ENCODE results near the gene AKR1D1.
"Not testable (repeated sequence)": the region's sequence is repeated elsewhere in the genome, so short reads cannot be mapped to it uniquely, and the experiment has no call there.

Gene AKR1D1

GRCh38 chr7:138076196-138076595 lies at the start of gene AKR1D1:
AKR1D1 (plus strand) TSS chr7:138076459; CDS start chr7:138076519, 60 bp downstream.
- no peaks in the 10 kb centered on the region for H3K4me1 ChIP-seq (ENCODE audit: insufficient read depth, low read length)
- H3K4me3 ChIP-seq (ENCODE audit: low read depth in 1 of 2, low read length in 2 of 2): no peak within 1 kb of the TSS
- H3K9ac ChIP-seq (ENCODE audit: low read length): no peak within 1 kb of the TSS
- H3K27me3 ChIP-seq (ENCODE audit: control insufficient read depth in 1 of 2, insufficient read depth in 2 of 2, low read length in 2 of 2): no peaks in the 10 kb centered on the region
- no peaks in the 10 kb centered on the region for H3K36me3 ChIP-seq (ENCODE audit: insufficient read depth, low read length)
- H3K9me3 ChIP-seq (ENCODE audit: low read length): no peaks in the 10 kb centered on the region
- H3K27ac ChIP-seq (ENCODE audit: low read depth, low read length): no peak within 1 kb of the TSS

- no peaks in the 10 kb centered on the region for H3K36me3 ChIP-seq (ENCODE audit: insufficient read depth, low read length)
Measured at GRCh38 chr7:138027100-138027499, 49.2 kb upstream of the AKR1D1 start.

GRCh38 chr7:138029126-138029525 lies 47.1 kb upstream of the AKR1D1 start:
- H3K4me1 ChIP-seq (ENCODE audit: insufficient read depth, low read length): no peaks in the 10 kb centered on the region
- no peaks in the 10 kb centered on the region for H3K27me3 ChIP-seq (ENCODE audit: control insufficient read depth in 1 of 2, insufficient read depth in 2 of 2, low read length in 2 of 2)
- H3K9ac ChIP-seq (ENCODE audit: low read length): no peak overlapping the region
- H3K36me3 ChIP-seq (ENCODE audit: insufficient read depth, low read length): no peaks in the 10 kb centered on the region
- H3K27ac ChIP-seq (ENCODE audit: low read depth, low read length): no peak overlapping the region
- H3K4me3 ChIP-seq (ENCODE audit: low read depth in 1 of 2, low read length in 2 of 2): no peak overlapping the region
- H3K9me3 ChIP-seq (ENCODE audit: low read length): no peaks in the 10 kb centered on the region

More at GRCh38 chr7:138027100-138027499, 49.2 kb upstream of the AKR1D1 start:
- no peaks in the 10 kb centered on the region for H3K27me3 ChIP-seq (ENCODE audit: control insufficient read depth in 1 of 2, insufficient read depth in 2 of 2, low read length in 2 of 2)
- no peaks in the 10 kb centered on the region for H3K4me1 ChIP-seq (ENCODE audit: insufficient read depth, low read length)
- H3K4me3 ChIP-seq (ENCODE audit: low read depth in 1 of 2, low read length in 2 of 2): no peak overlapping the region
- no peak overlapping the region for H3K9ac ChIP-seq (ENCODE audit: low read length)
- no peaks in the 10 kb centered on the region for H3K9me3 ChIP-seq (ENCODE audit: low read length)
- H3K27ac ChIP-seq (ENCODE audit: low read depth, low read length): no peak overlapping the region

- Histone ChIP-seq H3K36me3 (ENCODE audit: insufficient read depth, low read length) (no peaks in the 10 kb centered on the region), H3K4me1 (ENCODE audit: insufficient read depth, low read length) (no peaks in the 10 kb centered on the region), H3K9ac (ENCODE audit: low read length) (no peak overlapping the region), H3K4me3 (ENCODE audit: low read depth in 1 of 2, low read length in 2 of 2) (no peak overlapping the region), H3K27ac (ENCODE audit: low read depth, low read length) (no peak overlapping the region), H3K27me3 (ENCODE audit: control insufficient read depth in 1 of 2, insufficient read depth in 2 of 2, low read length in 2 of 2) (no peaks in the 10 kb centered on the region), H3K9me3 (ENCODE audit: low read length) (no peaks in the 10 kb centered on the region)
Measured at GRCh38 chr7:138029941-138030340, 46.3 kb upstream of the AKR1D1 start.

GRCh38 chr7:138030679-138031351 lies 45.4 kb upstream of the AKR1D1 start:
- no peak overlapping the region for H3K9ac ChIP-seq (ENCODE audit: low read length)
- H3K27ac ChIP-seq (ENCODE audit: low read depth, low read length): no peak overlapping the region
- no peaks in the 10 kb centered on the region for H3K27me3 ChIP-seq (ENCODE audit: control insufficient read depth in 1 of 2, insufficient read depth in 2 of 2, low read length in 2 of 2)
- no peak overlapping the region for H3K4me3 ChIP-seq (ENCODE audit: low read depth in 1 of 2, low read length in 2 of 2)
- no peaks in the 10 kb centered on the region for H3K36me3 ChIP-seq (ENCODE audit: insufficient read depth, low read length)
- no peaks in the 10 kb centered on the region for H3K9me3 ChIP-seq (ENCODE audit: low read length)
- no peaks in the 10 kb centered on the region for H3K4me1 ChIP-seq (ENCODE audit: insufficient read depth, low read length)

- Histone ChIP-seq H3K27ac (ENCODE audit: low read depth, low read length) (no peak overlapping the region), H3K4me3 (ENCODE audit: low read depth in 1 of 2, low read length in 2 of 2) (no peak overlapping the region)
Measured at GRCh38 chr7:138032186-138032585, 44.1 kb upstream of the AKR1D1 start.

GRCh38 chr7:138032770-138033169 lies 43.5 kb upstream of the AKR1D1 start:
- H3K9me3 ChIP-seq (ENCODE audit: low read length): no peaks in the 10 kb centered on the region
- H3K36me3 ChIP-seq (ENCODE audit: insufficient read depth, low read length): no peaks in the 10 kb centered on the region
- no peak overlapping the region for H3K4me3 ChIP-seq (ENCODE audit: low read depth in 1 of 2, low read length in 2 of 2)
- no peaks in the 10 kb centered on the region for H3K4me1 ChIP-seq (ENCODE audit: insufficient read depth, low read length)
- no peak overlapping the region for H3K9ac ChIP-seq (ENCODE audit: low read length)
- H3K27me3 ChIP-seq (ENCODE audit: control insufficient read depth in 1 of 2, insufficient read depth in 2 of 2, low read length in 2 of 2): no peaks in the 10 kb centered on the region
- H3K27ac ChIP-seq (ENCODE audit: low read depth, low read length): no peak overlapping the region

More at GRCh38 chr7:138032186-138032585, 44.1 kb upstream of the AKR1D1 start:
- H3K9ac ChIP-seq (ENCODE audit: low read length): no peak overlapping the region
- H3K9me3 ChIP-seq (ENCODE audit: low read length): no peaks in the 10 kb centered on the region
- H3K27me3 ChIP-seq (ENCODE audit: control insufficient read depth in 1 of 2, insufficient read depth in 2 of 2, low read length in 2 of 2): no peaks in the 10 kb centered on the region
- no peaks in the 10 kb centered on the region for H3K36me3 ChIP-seq (ENCODE audit: insufficient read depth, low read length)
- no peaks in the 10 kb centered on the region for H3K4me1 ChIP-seq (ENCODE audit: insufficient read depth, low read length)

- Histone ChIP-seq H3K36me3 (ENCODE audit: insufficient read depth, low read length) (no peaks in the 10 kb centered on the region), H3K27me3 (ENCODE audit: control insufficient read depth in 1 of 2, insufficient read depth in 2 of 2, low read length in 2 of 2) (no peaks in the 10 kb centered on the region), H3K27ac (ENCODE audit: low read depth, low read length) (no peak overlapping the region), H3K9ac (ENCODE audit: low read length) (no peak overlapping the region), H3K9me3 (ENCODE audit: low read length) (no peaks in the 10 kb centered on the region), H3K4me1 (ENCODE audit: insufficient read depth, low read length) (no peaks in the 10 kb centered on the region), H3K4me3 (ENCODE audit: low read depth in 1 of 2, low read length in 2 of 2) (no peak overlapping the region)
Measured at GRCh38 chr7:138033241-138033640, 43.0 kb upstream of the AKR1D1 start.

- no peak overlapping the region for H3K27ac ChIP-seq (ENCODE audit: low read depth, low read length)
- no peaks in the 10 kb centered on the region for H3K9me3 ChIP-seq (ENCODE audit: low read length)
- no peak overlapping the region for H3K4me3 ChIP-seq (ENCODE audit: low read depth in 1 of 2, low read length in 2 of 2)
- no peak overlapping the region for H3K9ac ChIP-seq (ENCODE audit: low read length)
- no peaks in the 10 kb centered on the region for H3K27me3 ChIP-seq (ENCODE audit: control insufficient read depth in 1 of 2, insufficient read depth in 2 of 2, low read length in 2 of 2)
- H3K36me3 ChIP-seq (ENCODE audit: insufficient read depth, low read length): no peaks in the 10 kb centered on the region
- H3K4me1 ChIP-seq (ENCODE audit: insufficient read depth, low read length): no peaks in the 10 kb centered on the region
Measured at GRCh38 chr7:138036135-138036534, 40.1 kb upstream of the AKR1D1 start.

- not testable (repeated sequence) for H3K9ac ChIP-seq (ENCODE audit: low read length); H3K4me1 ChIP-seq (ENCODE audit: insufficient read depth, low read length); H3K36me3 ChIP-seq (ENCODE audit: insufficient read depth, low read length); H3K27me3 ChIP-seq (ENCODE audit: control insufficient read depth in 1 of 2, insufficient read depth in 2 of 2, low read length in 2 of 2); H3K27ac ChIP-seq (ENCODE audit: low read depth, low read length); H3K9me3 ChIP-seq (ENCODE audit: low read length); H3K4me3 ChIP-seq (ENCODE audit: low read depth in 1 of 2, low read length in 2 of 2)
Measured at GRCh38 chr7:138040063-138040462, 36.2 kb upstream of the AKR1D1 start.

- Histone ChIP-seq H3K9ac (ENCODE audit: low read length) (no peak overlapping the region), H3K4me3 (ENCODE audit: low read depth in 1 of 2, low read length in 2 of 2) (no peak overlapping the region), H3K27ac (ENCODE audit: low read depth, low read length) (no peak overlapping the region), H3K36me3 (ENCODE audit: insufficient read depth, low read length) (no peaks in the 10 kb centered on the region), H3K4me1 (ENCODE audit: insufficient read depth, low read length) (no peaks in the 10 kb centered on the region), H3K9me3 (ENCODE audit: low read length) (no peaks in the 10 kb centered on the region), H3K27me3 (ENCODE audit: control insufficient read depth in 1 of 2, insufficient read depth in 2 of 2, low read length in 2 of 2) (no peaks in the 10 kb centered on the region)
Measured at GRCh38 chr7:138044897-138045296, 31.4 kb upstream of the AKR1D1 start.

- Histone ChIP-seq H3K36me3 (ENCODE audit: insufficient read depth, low read length) (no peaks in the 10 kb centered on the region), H3K9me3 (ENCODE audit: low read length) (no peaks in the 10 kb centered on the region), H3K27me3 (ENCODE audit: control insufficient read depth in 1 of 2, insufficient read depth in 2 of 2, low read length in 2 of 2) (no peaks in the 10 kb centered on the region), H3K9ac (ENCODE audit: low read length) (no peak overlapping the region), H3K27ac (ENCODE audit: low read depth, low read length) (no peak overlapping the region), H3K4me1 (ENCODE audit: insufficient read depth, low read length) (no peaks in the 10 kb centered on the region), H3K4me3 (ENCODE audit: low read depth in 1 of 2, low read length in 2 of 2) (no peak overlapping the region)
Measured at GRCh38 chr7:138047907-138048306, 28.4 kb upstream of the AKR1D1 start.
